Chondrocyte (in vitro differentiated cells): ENCODE measurements around the gene C8A. TPM values are rescaled to one million over a fixed set of nuclear protein-coding genes. Genes with fewer than 3 reads are reported as not detected.

Experiments used
- DNase-seq: peaks from one replicate; pipeline ENCODE4 v3.0.0; 2021; ENCODE audit warnings: mixed read lengths, low spot score
- H3K27ac Mint-ChIP-seq: one replicate; pipeline ENCODE4 v1.8.0; 2021; ENCODE audit warnings: mild to moderate bottlenecking, moderate library complexity, mixed read lengths; ENCODE audit not compliant: unreplicated experiment
- H3K27me3 Mint-ChIP-seq: 2 replicates; pipeline ENCODE4 v1.8.0; 2021; ENCODE audit warnings: low read depth, mixed read lengths
- H3K36me3 Mint-ChIP-seq: 2 replicates; pipeline ENCODE4 v1.8.0; 2021; ENCODE audit warnings: low read depth, mixed read lengths
- H3K4me1 Mint-ChIP-seq: 2 replicates; pipeline ENCODE4 v1.8.0; 2021; ENCODE audit warnings: low read depth, mild to moderate bottlenecking, mixed read lengths
- H3K4me3 Mint-ChIP-seq: one replicate; pipeline ENCODE4 v1.8.0; 2021; ENCODE audit warnings: mild to moderate bottlenecking, moderate library complexity, mixed read lengths; ENCODE audit not compliant: unreplicated experiment
- H3K9me3 Mint-ChIP-seq: 2 replicates; pipeline ENCODE4 v1.8.0; 2021; ENCODE audit warnings: low read depth, mixed read lengths
- CTCF ChIP-seq: fragments of 200-600 bp; sonication (generic); IDR thresholded peaks from 2 replicates; pipeline ENCODE4 v1.5.0; 2021; ENCODE audit warnings: antibody characterized with exemption, mild to moderate bottlenecking, moderate library complexity
- total RNA-seq: library from RNA; stranded (reverse); gene quantifications from 3 replicates; pipeline ENCODE4 v1.2.1, GENCODE V29; 2021

C8A gene
- total RNA-seq, 1 donor from 2014 or later, result not detected

- peaks cover 2% of the 10 kb centered on the region for H3K36me3 Mint-ChIP-seq
- no peak overlapping the region for H3K4me3 Mint-ChIP-seq
- H3K4me1 Mint-ChIP-seq, result no peaks in the 10 kb centered on the region
- no peak for DNase-seq
- peaks cover 9% of the 10 kb centered on the region for H3K27me3 Mint-ChIP-seq
- no peak overlapping the region for H3K27ac Mint-ChIP-seq
- H3K9me3 Mint-ChIP-seq, result peaks cover 4% of the 10 kb centered on the region
- TF ChIP-seq CTCF, result no peak
Measured at GRCh38 chr1:56924116-56924515, 69.5 kb downstream of the C8A start.

- H3K36me3 Mint-ChIP-seq, result peaks cover 2% of the 10 kb centered on the region
- DNase-seq, result no peak
- peaks cover 11% of the 10 kb centered on the region for H3K27me3 Mint-ChIP-seq
- H3K27ac Mint-ChIP-seq, result no peak overlapping the region
- TF ChIP-seq CTCF, result no peak
- no peaks in the 10 kb centered on the region for H3K4me1 Mint-ChIP-seq
- H3K4me3 Mint-ChIP-seq, result no peak overlapping the region
- peaks cover 8% of the 10 kb centered on the region for H3K9me3 Mint-ChIP-seq
Measured at GRCh38 chr1:56925193-56925592, 70.6 kb downstream of the C8A start.

GRCh38 chr1:56927171-56927570 is 72.6 kb downstream of the C8A start:
- Mint-ChIP-seq H3K27me3 (peaks cover 6% of the 10 kb centered on the region), H3K9me3 (peaks cover 8% of the 10 kb centered on the region), H3K4me1 (peaks cover 4% of the 10 kb centered on the region), H3K27ac (no peak overlapping the region), H3K4me3 (no peak overlapping the region), H3K36me3 (peaks cover 2% of the 10 kb centered on the region)
- no peak for TF ChIP-seq CTCF
- no peak for DNase-seq

GRCh38 chr1:56927986-56928385 is 73.4 kb downstream of the C8A start:
- H3K9me3 Mint-ChIP-seq, result peaks cover 8% of the 10 kb centered on the region
- H3K36me3 Mint-ChIP-seq, result peaks cover 2% of the 10 kb centered on the region
- no peak overlapping the region for H3K4me3 Mint-ChIP-seq
- no peak for DNase-seq
- no peak for TF ChIP-seq CTCF
- no peak overlapping the region for H3K27ac Mint-ChIP-seq
- peaks cover 4% of the 10 kb centered on the region for H3K4me1 Mint-ChIP-seq
- H3K27me3 Mint-ChIP-seq, result peaks cover 6% of the 10 kb centered on the region

- Mint-ChIP-seq H3K9me3 (peaks cover 8% of the 10 kb centered on the region), H3K36me3 (peaks cover 2% of the 10 kb centered on the region), H3K27me3 (peaks cover 6% of the 10 kb centered on the region), H3K27ac (no peak overlapping the region), H3K4me3 (no peak overlapping the region), H3K4me1 (peaks cover 4% of the 10 kb centered on the region)
- no peak for DNase-seq
- no peak for TF ChIP-seq CTCF
Measured at GRCh38 chr1:56929492-56929891, 74.9 kb downstream of the C8A start.
